ENCODE measurements around the gene GPR35.

Gene GPR35

DNA sequence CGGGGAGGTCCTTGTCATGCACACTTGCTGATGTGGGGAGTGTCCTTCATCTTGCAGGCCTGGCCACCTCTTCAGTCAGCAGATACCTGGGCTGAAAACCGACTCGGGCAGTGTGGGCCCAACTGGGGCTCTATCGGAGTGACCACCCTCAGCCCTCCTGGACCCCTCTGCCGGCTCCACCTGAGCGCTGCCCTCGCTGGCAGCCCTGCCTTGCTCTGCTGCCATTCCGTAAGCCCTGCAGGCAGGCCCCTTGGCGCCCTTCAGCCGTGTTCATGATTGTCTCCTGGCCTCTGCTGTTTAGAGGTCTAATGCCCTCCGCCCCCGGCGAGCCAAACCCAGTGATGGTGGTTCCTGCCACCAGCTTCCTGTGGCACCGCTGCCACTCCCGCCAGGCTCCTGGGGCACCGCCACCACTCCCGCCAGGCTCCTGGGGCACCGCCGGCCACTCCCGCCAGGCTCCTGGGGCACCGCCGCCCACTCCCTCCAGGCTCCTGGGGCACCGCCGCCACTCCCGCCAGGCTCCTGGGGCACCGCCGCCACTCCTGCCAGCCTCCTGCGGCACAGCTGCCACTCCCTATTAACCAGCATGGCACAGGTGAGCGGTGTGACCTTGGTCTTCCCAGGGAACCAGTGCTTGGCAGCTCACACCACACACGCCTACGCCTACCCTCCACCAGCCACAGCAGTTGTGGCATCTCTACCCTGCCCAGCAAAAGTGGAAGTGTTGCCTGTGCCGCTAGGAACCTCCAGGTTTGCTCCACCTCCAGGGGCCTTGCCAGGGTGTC, 22.8 kb upstream of the GPR35 start:
- Histone ChIP-seq H3K9me3 (ENCODE audit: control insufficient read depth, low read length) (no peaks in the 10 kb centered on the region), H3K4me1 (ENCODE audit: control insufficient read depth, insufficient read depth, low read length, poor library complexity, severe bottlenecking) (no peaks in the 10 kb centered on the region), H3K36me3 (ENCODE audit: control insufficient read depth, insufficient read depth, low read length) (peaks cover 28% of the 10 kb centered on the region), H3K27me3 (replicated peaks; ENCODE audit: control insufficient read depth, insufficient read depth, low read length, poor library complexity, severe bottlenecking) (no peaks in the 10 kb centered on the region), H3K27ac (ENCODE audit: insufficient read depth, low read length, poor library complexity, severe bottlenecking) (no peak overlapping the region), H3K4me3 (ENCODE audit: insufficient read depth, low read depth, low read length, poor library complexity, severe bottlenecking) (no peak overlapping the region)
- DNase-seq: no peak

DNA sequence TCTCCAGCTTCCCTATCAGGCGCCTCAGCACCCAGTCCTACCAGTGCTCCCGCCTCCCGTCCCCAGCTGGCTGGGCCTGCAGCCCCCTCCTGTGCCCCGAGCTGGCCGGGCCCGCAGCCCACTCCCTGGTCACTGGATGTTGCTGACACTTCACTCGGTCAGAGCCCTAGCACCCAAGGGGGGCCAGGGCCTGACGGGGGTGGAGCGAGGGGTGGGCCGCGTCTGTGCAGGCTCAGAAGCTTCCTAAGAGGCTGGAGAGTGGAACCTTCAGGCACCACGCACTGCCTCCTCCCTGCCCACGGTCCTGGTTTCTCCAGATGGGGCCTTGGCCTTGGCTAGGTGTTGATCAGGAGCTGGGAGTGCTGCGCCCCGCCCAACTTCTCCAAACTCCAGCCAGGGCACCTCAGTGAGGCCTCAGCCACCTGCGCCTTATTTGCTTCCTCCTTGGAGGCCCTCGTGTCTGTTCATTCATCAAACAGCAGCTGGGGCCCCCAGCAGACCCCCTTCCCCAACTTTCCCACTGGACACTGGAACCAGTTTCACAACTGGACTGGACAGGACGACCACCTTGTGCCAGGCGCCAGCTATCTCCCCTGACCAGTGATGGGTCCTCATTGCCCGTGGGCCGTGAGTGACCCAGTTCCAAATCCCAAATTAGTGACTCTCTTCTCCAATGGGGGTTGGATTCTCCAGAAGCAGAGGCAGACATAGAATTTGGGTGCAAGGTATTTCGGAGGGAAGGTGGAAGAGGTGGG, 22.0 kb upstream of the GPR35 start:
- H3K27me3 ChIP-seq (replicated peaks; ENCODE audit: control insufficient read depth, insufficient read depth, low read length, poor library complexity, severe bottlenecking): no peaks in the 10 kb centered on the region
- no peaks in the 10 kb centered on the region for H3K4me1 ChIP-seq (ENCODE audit: control insufficient read depth, insufficient read depth, low read length, poor library complexity, severe bottlenecking)
- H3K4me3 ChIP-seq (ENCODE audit: insufficient read depth, low read depth, low read length, poor library complexity, severe bottlenecking): no peak overlapping the region
- H3K36me3 ChIP-seq (ENCODE audit: control insufficient read depth, insufficient read depth, low read length): peaks cover 20% of the 10 kb centered on the region
- no peak overlapping the region for H3K27ac ChIP-seq (ENCODE audit: insufficient read depth, low read length, poor library complexity, severe bottlenecking)
- no peaks in the 10 kb centered on the region for H3K9me3 ChIP-seq (ENCODE audit: control insufficient read depth, low read length)
- DNase-seq: no peak

DNA sequence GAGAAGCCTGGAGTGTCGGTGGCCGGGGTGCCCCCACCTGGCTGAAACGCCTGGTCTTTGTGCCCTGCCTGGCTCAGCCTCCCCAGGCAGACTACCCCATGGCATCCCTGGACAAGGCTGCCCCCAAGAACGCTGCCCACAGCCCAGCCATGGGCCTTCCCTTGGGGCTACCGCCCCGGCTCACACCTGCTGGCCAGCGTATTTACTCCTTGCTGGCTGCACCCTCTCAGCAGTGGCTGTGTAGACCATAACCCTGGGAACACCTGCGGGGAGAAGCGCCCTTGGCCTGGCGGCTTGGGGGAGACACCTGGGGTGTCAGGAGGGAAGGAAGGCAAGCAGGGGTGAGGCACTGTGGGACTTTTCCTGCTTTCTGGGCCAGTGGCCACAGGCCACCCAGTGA, 21.4 kb upstream of the GPR35 start:
- no peak overlapping the region for H3K27ac ChIP-seq (ENCODE audit: insufficient read depth, low read length, poor library complexity, severe bottlenecking)
- no peaks in the 10 kb centered on the region for H3K27me3 ChIP-seq (replicated peaks; ENCODE audit: control insufficient read depth, insufficient read depth, low read length, poor library complexity, severe bottlenecking)
- H3K36me3 ChIP-seq (ENCODE audit: control insufficient read depth, insufficient read depth, low read length): peaks cover 14% of the 10 kb centered on the region
- H3K4me1 ChIP-seq (ENCODE audit: control insufficient read depth, insufficient read depth, low read length, poor library complexity, severe bottlenecking): no peaks in the 10 kb centered on the region
- no peak for DNase-seq
- H3K4me3 ChIP-seq (ENCODE audit: insufficient read depth, low read depth, low read length, poor library complexity, severe bottlenecking): no peak overlapping the region
- H3K9me3 ChIP-seq (ENCODE audit: control insufficient read depth, low read length): no peaks in the 10 kb centered on the region

DNA sequence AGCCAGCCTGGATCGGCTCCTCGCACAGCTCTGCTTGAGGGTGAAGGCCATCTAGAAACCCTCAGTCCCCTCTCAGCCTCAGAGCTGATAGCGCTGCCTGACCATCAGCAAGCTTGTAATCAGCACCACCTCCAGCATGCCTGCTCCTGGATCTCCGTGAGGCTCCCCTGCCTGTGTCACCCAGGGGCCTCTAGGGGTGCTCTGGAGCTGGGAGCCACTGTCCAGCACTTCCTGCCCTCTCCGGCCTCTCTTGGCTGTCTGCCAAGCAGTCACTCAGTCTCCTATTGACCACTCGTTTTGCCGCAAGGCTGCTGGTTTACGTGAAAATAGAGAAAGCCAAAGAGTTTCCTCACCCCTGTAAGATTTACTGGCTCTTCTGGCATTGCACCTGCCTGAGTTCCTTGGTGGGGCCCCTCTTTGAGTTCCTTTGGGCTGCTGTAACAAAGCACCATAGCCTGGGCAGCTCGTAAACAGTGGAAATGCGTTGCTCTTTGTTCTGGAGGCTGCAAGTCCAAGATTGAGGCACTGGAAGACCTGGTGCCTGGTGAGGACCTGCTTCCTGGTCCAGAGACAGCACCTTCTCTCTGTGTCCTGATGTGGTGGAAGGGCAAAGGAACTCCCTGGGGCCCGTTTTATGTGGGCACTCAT, 20.9 kb upstream of the GPR35 start:
- H3K9me3 ChIP-seq (ENCODE audit: control insufficient read depth, low read length): no peaks in the 10 kb centered on the region
- H3K36me3 ChIP-seq (ENCODE audit: control insufficient read depth, insufficient read depth, low read length): peaks cover 8% of the 10 kb centered on the region
- DNase-seq: no peak
- no peak overlapping the region for H3K4me3 ChIP-seq (ENCODE audit: insufficient read depth, low read depth, low read length, poor library complexity, severe bottlenecking)
- H3K27me3 ChIP-seq (replicated peaks; ENCODE audit: control insufficient read depth, insufficient read depth, low read length, poor library complexity, severe bottlenecking): no peaks in the 10 kb centered on the region
- no peak overlapping the region for H3K27ac ChIP-seq (ENCODE audit: insufficient read depth, low read length, poor library complexity, severe bottlenecking)
- no peaks in the 10 kb centered on the region for H3K4me1 ChIP-seq (ENCODE audit: control insufficient read depth, insufficient read depth, low read length, poor library complexity, severe bottlenecking)

DNA sequence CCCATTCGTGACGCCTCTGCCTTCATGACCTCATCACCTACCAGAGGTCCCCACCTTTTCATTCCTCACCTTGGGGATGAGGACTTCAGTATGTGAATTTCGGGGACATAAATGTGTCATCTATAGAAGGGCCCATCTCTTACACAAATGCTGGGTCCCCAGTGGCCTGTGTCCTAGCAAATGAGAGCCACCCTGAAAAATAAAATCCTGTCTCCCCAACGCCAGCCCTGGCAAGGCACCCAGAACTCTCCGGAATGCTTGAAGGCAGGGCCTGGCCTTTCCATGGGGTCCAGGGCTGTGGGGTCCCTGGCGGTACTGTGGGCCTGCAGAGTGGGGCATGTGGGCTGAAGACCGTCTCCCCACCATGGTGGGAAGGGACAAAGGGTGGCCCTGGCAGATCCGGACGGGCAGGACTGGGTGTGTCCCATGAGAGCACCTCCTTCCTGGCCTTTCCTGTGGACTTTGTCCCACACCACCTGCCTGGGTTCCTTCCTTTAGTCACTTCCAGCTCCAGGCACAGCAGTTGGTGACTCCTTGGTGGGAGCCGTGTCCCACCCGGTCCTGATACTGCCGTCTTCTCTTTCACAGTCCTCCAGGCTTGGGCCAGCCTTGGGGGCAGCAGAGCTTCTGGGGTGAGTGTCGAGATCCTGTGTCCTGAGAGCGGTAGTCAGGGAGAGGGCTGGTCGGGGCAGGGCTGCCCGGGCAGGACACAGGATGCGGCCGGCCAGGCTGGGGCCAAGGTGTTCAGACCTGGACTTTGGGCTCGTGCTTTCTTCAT, 20.2 kb upstream of the GPR35 start:
- Histone ChIP-seq H3K36me3 (ENCODE audit: control insufficient read depth, insufficient read depth, low read length) (peaks cover 2% of the 10 kb centered on the region), H3K27ac (ENCODE audit: insufficient read depth, low read length, poor library complexity, severe bottlenecking) (no peak overlapping the region), H3K9me3 (ENCODE audit: control insufficient read depth, low read length) (no peaks in the 10 kb centered on the region), H3K4me1 (ENCODE audit: control insufficient read depth, insufficient read depth, low read length, poor library complexity, severe bottlenecking) (no peaks in the 10 kb centered on the region), H3K27me3 (replicated peaks; ENCODE audit: control insufficient read depth, insufficient read depth, low read length, poor library complexity, severe bottlenecking) (no peaks in the 10 kb centered on the region), H3K4me3 (ENCODE audit: insufficient read depth, low read depth, low read length, poor library complexity, severe bottlenecking) (no peak overlapping the region)
- DNase-seq: no peak

DNA sequence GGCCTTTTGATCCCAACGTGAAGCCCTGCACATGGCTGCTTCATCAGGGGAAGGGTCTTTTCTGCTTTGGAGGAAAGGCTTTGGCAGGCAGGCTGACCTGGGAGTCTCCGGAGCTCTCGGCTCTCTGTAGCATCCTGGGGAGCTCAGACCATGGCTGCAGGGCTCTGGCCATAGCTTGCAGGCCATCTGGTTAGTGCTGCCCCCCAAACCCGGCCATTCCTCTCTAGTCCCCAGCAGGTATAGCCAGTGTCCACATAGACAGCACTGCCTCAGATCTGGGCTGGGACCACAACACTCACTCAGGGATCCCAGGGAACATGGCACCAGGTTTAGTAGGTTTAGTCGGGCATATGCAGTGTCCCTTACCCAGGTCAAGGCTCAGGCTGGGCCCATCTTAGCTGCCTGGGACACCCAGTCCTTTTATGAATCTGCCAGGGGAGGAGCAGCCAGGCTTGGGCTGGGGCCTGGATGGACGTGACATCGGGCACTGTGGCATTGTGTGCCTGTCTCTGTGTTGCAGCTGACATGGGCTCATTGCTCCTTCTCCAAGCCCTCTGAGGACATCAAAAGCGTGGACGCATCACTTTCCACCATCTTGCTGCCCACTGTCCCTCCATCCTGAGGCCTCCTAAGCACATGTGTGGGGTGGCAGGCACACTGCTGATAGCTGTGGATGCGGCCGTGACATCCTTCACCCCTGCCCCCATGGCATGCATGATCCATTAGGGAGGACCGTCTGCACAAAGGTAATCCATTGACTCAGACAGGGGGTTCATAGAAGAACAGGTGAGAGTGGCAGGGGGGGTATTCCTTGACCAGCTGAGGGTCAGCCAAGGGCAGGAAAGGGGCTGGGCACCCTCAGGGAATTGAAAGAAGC, 19.2 kb upstream of the GPR35 start:
- H3K9me3 ChIP-seq (ENCODE audit: control insufficient read depth, low read length): no peaks in the 10 kb centered on the region
- H3K36me3 ChIP-seq (ENCODE audit: control insufficient read depth, insufficient read depth, low read length): no peaks in the 10 kb centered on the region
- DNase-seq: no peak
- no peaks in the 10 kb centered on the region for H3K4me1 ChIP-seq (ENCODE audit: control insufficient read depth, insufficient read depth, low read length, poor library complexity, severe bottlenecking)
- no peak overlapping the region for H3K27ac ChIP-seq (ENCODE audit: insufficient read depth, low read length, poor library complexity, severe bottlenecking)
- H3K4me3 ChIP-seq (ENCODE audit: insufficient read depth, low read depth, low read length, poor library complexity, severe bottlenecking): no peak overlapping the region
- no peaks in the 10 kb centered on the region for H3K27me3 ChIP-seq (replicated peaks; ENCODE audit: control insufficient read depth, insufficient read depth, low read length, poor library complexity, severe bottlenecking)

DNA sequence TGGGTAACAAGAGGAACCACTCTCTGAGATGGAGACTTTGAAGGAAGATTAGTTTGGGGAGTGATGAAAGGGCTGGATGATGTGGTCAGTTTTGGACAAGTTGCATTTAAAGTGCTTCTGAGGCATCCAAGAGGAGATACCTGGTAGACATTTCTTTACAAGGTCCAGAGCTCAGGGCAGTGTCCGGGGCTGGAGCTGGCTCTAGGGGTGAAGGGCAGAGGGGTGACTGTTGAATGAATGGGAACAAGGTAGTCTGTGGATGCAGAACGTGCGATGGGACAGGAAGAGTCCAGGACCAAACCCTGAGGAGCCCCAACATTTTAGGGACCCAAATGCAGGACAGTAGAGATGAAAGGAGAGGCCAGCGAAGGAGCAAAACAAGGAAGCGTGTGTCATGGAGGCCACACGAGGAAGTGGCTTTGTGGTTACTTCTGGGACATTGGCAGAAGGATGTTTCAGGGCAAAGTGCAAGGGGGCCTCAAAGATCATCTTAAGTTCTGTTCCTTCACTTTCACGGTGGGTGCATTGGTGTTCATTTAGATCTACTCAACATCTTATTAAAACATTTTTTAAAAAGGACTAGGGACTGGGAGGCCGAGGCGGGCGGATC, 13.6 kb upstream of the GPR35 start:
- no peaks in the 10 kb centered on the region for H3K9me3 ChIP-seq (ENCODE audit: control insufficient read depth, low read length)
- DNase-seq: no peak
- H3K27ac ChIP-seq (ENCODE audit: insufficient read depth, low read length, poor library complexity, severe bottlenecking): no peak overlapping the region
- peaks cover 3% of the 10 kb centered on the region for H3K4me1 ChIP-seq (ENCODE audit: control insufficient read depth, insufficient read depth, low read length, poor library complexity, severe bottlenecking)
- H3K36me3 ChIP-seq (ENCODE audit: control insufficient read depth, insufficient read depth, low read length): no peaks in the 10 kb centered on the region
- H3K4me3 ChIP-seq (ENCODE audit: insufficient read depth, low read depth, low read length, poor library complexity, severe bottlenecking): no peak overlapping the region
- H3K27me3 ChIP-seq (replicated peaks; ENCODE audit: control insufficient read depth, insufficient read depth, low read length, poor library complexity, severe bottlenecking): no peaks in the 10 kb centered on the region

DNA sequence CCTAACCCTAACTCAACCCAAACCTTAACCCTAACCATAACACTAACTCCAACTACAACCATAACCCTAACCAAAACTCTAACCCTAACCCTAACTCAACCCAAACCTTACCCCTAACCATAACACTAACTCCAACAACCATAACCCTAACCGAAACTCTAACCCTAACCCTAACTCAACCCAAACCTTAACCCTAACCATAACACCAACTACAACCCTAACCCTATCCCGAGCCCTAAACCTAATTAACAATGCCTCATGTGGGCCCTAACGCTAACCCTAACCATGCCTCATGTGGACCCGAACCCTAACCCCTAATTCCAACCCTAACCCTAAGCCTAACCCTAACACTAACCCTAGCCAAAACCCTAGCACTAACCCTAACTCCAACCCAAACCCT, 11.5 kb upstream of the GPR35 start:
- Histone ChIP-seq H3K27me3 (replicated peaks; ENCODE audit: control insufficient read depth, insufficient read depth, low read length, poor library complexity, severe bottlenecking) (no peaks in the 10 kb centered on the region), H3K4me3 (ENCODE audit: insufficient read depth, low read depth, low read length, poor library complexity, severe bottlenecking) (no peak overlapping the region), H3K9me3 (ENCODE audit: control insufficient read depth, low read length) (no peaks in the 10 kb centered on the region), H3K4me1 (ENCODE audit: control insufficient read depth, insufficient read depth, low read length, poor library complexity, severe bottlenecking) (peaks cover 3% of the 10 kb centered on the region), H3K27ac (ENCODE audit: insufficient read depth, low read length, poor library complexity, severe bottlenecking) (no peak overlapping the region), H3K36me3 (ENCODE audit: control insufficient read depth, insufficient read depth, low read length) (no peaks in the 10 kb centered on the region)
- DNase-seq: no peak

DNA sequence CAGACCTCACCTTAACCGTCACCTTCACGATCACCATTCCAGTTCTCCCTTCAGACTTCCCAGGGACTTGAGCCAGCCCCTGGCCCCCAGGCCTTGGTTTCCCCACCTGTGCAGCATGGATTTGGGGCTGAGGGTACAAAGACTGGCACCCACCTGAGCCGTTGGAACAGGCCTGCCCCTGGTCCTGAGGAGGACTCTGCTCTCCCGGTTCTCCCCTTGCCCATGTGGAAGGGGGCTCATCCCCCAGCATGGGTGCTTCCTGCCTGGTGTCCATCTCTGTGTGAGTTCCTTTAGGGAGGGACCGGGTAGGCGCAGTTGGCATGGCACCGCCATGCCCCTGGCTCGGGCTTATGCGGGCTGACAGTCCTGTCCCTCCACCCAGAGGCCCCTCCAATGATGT, 10.9 kb upstream of the GPR35 start:
- Histone ChIP-seq H3K27me3 (replicated peaks; ENCODE audit: control insufficient read depth, insufficient read depth, low read length, poor library complexity, severe bottlenecking) (no peaks in the 10 kb centered on the region), H3K4me3 (ENCODE audit: insufficient read depth, low read depth, low read length, poor library complexity, severe bottlenecking) (no peak overlapping the region), H3K36me3 (ENCODE audit: control insufficient read depth, insufficient read depth, low read length) (no peaks in the 10 kb centered on the region), H3K9me3 (ENCODE audit: control insufficient read depth, low read length) (no peaks in the 10 kb centered on the region), H3K27ac (ENCODE audit: insufficient read depth, low read length, poor library complexity, severe bottlenecking) (no peak overlapping the region), H3K4me1 (ENCODE audit: control insufficient read depth, insufficient read depth, low read length, poor library complexity, severe bottlenecking) (peaks cover 3% of the 10 kb centered on the region)
- no peak for DNase-seq
